ENCODE results near the gene HIP1R.
A peak's percentile ranks its signal among the peaks of the same experiment; 100 is the strongest.
"Not testable (repeated sequence)": the region's sequence is repeated elsewhere in the genome, so short reads cannot be mapped to it uniquely, and the experiment has no call there.

HIP1R gene

GRCh38 chr12:122862110-122862634, 26.9 kb downstream of the HIP1R start:
- no peak for DNase-seq

DNA sequence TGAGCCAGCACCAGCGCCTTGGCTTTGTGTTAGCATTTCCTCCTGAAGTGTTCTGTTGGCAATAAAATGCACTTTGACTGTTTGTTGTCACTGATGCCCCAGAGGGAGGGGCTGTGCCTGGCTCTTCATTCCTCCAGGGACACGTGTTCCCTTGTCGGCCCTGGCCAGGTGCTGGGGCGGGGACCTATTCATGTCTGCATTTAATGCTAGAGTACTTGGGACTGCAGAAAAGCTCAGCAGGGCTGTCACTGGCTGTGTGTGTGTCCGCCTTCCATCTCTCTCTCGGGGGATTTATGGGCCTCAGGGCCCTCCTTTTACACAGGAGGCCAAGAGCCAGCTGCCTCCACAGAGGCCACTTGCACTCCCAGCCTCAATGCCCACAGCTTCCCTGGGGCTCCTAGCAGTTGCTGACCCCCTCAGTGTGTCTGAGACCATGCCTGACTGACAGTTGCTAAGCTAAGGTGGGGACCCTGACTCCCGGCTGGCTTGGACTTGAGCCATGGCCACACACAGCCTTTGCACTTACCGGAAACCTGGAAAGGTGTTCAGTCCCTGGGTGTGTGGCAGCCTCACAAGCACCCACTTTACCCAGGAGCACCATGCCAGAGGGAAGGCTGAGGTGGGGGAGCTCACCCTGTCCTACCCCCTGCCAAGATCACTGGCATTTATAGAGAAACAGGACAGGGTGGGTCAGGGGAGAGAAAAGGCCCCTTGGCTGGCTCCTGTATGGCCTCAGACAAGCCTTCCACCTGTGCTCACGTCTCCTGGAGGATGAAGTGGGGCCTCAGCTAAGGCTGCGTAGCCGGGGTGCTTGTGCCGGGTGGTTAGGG, 27.8 kb downstream of the HIP1R start:
- peak; percentile 18 for DNase-seq

DNA sequence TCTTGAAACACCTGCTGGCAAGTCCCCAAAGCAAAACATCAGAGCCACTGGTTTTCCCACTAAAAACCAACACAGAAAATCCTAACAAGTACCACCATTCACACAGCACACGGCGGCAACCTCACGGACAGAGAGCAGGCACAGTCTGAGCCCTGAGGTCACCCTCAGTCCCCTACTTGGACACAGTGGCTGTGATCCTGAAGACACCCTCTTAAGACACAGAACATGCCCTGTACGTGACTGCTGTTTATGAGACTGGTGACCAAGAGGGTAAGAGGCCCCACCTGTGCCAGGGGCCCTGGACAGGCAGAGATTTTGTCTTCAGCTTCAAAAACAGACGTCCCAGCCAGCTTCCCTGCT, 29.6 kb downstream of the HIP1R start:
- no peak for DNase-seq

- DNase-seq: peak; percentile 21
These were observed 30.3 kb downstream of the HIP1R start for GRCh38 chr12:122865268-122866231.

DNA sequence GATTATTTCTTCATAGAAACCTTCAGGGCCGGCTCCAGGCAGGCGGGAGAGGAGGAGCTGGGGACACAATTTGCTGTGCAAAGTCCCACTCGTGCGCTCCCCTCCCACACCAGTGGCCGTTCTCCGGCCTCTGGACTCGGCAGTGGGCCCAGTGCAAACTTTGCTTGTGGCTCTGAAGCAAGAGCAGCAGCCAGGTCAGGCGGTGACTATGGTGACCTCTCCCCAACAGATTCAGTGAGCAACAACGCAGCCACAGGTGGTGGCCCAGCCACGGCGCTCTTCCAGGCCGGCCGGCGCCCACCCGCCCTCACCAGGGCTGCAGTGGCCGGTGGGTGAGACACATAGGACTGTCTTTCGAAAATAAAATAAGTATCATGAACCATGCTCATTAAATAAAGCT, 31.1 kb downstream of the HIP1R start:
- DNase-seq: no peak

- DNase-seq: no peak
These were observed 31.8 kb downstream of the HIP1R start for GRCh38 chr12:122866950-122867607.

GRCh38 chr12:122867691-122868461, 32.6 kb downstream of the HIP1R start:
- no peak for DNase-seq

GRCh38 chr12:122868471-122869177, 33.4 kb downstream of the HIP1R start:
- DNase-seq: no peak

GRCh38 chr12:122869207-122869973, 34.1 kb downstream of the HIP1R start:
- no peak for DNase-seq

GRCh38 chr12:122870163-122870842, 35.0 kb downstream of the HIP1R start:
- no peak for DNase-seq

DNA sequence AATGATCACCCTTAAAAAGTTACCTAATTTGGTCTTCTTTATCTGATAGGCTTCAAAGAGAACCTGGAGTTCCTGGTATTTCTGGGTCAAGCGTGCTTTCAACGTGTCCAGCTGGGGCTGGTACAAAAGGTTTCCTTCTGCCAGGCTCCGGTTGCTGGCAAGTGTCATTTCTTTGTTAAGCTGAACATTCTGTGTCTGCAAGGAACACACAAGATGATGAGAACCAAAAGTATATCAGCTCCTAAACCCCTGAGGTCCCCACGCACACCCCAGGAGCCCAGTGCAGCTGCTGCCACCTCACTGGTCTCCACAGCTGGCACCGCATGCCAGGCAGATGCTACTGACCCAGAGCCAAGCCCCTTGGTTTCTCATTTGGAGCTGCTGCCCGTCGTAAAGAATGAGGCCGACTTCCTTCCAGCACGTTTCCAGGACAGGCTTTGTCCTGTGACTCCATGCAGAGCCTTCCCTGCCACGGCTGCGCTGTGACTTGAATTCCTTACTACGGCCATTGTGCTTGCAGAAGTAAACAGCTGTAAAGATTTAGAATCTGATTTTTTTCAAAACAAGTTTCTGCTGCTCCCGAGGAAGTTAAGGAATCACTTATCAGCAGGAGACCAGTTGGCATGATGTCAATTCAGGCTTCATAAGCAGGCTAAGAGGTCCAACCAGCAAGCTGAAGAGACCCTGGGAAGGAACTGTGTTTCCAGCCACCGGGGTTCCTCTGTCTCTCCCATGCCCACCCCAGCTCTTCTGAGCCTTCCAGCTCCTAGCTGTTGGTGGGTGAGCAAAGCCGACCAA, 35.8 kb downstream of the HIP1R start:
- DNase-seq: no peak

GRCh38 chr12:122871851-122872780, 36.9 kb downstream of the HIP1R start:
- no peak for DNase-seq

GRCh38 chr12:122872815-122873361, 37.6 kb downstream of the HIP1R start:
- DNase-seq: no peak

- DNase-seq: no peak
These were observed 38.3 kb downstream of the HIP1R start for GRCh38 chr12:122873540-122873939.

- DNase-seq: no peak
These were observed 38.8 kb downstream of the HIP1R start for GRCh38 chr12:122874081-122874480.

DNA sequence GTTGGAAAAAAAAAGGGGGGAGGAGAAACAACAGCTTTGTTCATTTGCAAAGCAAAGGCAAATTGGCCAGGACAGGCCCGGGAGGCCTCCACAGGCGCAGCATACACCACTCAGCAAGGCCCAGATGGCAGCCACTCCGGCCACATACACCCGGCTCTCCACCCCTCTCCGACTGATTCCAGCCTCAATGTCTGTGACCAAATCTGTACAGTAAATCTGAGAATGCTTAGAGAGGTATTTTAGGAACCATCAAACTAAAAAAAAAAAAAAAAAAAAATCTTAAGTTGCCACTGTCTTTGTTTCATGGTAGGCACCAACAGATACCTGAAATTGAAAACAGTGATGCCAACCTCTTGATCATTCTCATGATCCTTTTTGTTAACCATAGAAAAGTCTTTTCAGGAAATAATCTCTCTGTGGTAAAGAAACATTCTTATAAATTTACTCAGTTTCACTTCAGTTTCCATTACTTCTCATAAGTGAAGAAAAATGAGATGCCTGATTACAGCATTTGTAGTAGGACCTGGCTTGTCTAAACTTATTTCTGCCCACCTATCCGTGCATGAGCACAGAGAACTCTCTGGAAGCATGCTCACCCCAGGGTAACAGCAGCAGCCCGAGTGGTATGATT, 40.4 kb downstream of the HIP1R start:
- DNase-seq: no peak

DNA sequence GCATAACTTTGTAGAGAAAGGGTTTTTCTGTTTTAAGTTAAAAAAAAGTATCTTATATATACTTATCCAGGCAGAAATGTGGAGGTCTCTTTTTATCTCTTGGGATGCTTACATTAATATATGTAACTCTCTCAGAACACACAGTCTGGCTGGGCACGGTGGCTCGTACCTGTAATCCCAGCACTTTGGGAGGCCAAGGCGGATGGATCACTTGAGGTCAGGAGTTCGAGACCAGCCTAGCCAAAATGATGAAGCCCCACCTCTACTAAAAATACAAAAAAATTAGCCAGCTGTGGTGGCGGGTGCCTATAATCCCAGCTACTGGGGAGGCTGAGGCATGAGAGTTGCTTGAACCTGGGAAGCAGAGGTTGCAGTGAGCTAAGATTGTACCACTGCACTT, 41.0 kb downstream of the HIP1R start:
- DNase-seq: not testable (repeated sequence)
